K562 (cell line): ENCODE data around the gene ZNF8. TPM values are rescaled to one million over a fixed set of nuclear protein-coding genes. Genes with fewer than 3 reads are reported as not detected.

Source experiments
- ARID4B ChIP-seq: sonication (generic); formaldehyde crosslinking; IDR thresholded peaks from 2 replicates; pipeline ENCODE4 v1.8.0; 2022; ENCODE audit warnings: mild to moderate bottlenecking, missing genetic modification reagents
- DNMT1 ChIP-seq: fragments of 450-650 bp; IDR thresholded peaks from 2 replicates; pipeline ENCODE4 v1.6.1; 2016; ENCODE audit warnings: antibody characterized with exemption, mild to moderate bottlenecking
- E2F3 ChIP-seq: fragments of 250-450 bp; sonication (Bioruptor Pico); IDR thresholded peaks from 2 replicates; pipeline ENCODE4 v1.4.0; 2020; ENCODE audit warnings: mild to moderate bottlenecking
- HOMEZ ChIP-seq: fragments of 250-450 bp; sonication (Bioruptor Pico); IDR thresholded peaks from 2 replicates; pipeline ENCODE4 v1.4.0; 2020; ENCODE audit warnings: mild to moderate bottlenecking, moderate library complexity
- ZBTB7A ChIP-seq: IDR thresholded peaks from 2 replicates; pipeline ENCODE4 v1.6.1; 2011; ENCODE audit warnings: low read depth, mild to moderate bottlenecking, low read length, moderate library complexity, borderline replicate concordance; ENCODE audit not compliant: control insufficient read depth
- ZFP1 ChIP-seq: fragments of 450-650 bp; formaldehyde crosslinking; IDR thresholded peaks from 2 replicates; pipeline ENCODE4 v1.4.0; 2020; ENCODE audit warnings: mild to moderate bottlenecking, mixed read lengths
- ZNF217 ChIP-seq: sonication (generic); formaldehyde crosslinking; IDR thresholded peaks from 2 replicates; pipeline ENCODE4 v1.8.0; 2022; ENCODE audit warnings: mild to moderate bottlenecking, missing genetic modification reagents
- polyA plus RNA-seq, 8 experiments: library from polyadenylated mRNA; depleted of rRNA in 4 of 8; stranded (reverse) in 5 of 8; unstranded in 3 of 8; fragments of >200 nt; fragmentation: Nextera tagmentation in 2 of 8; fragmentation: Illumina TruSeq in 1 of 8; extraction: Ambion mirVana in 2 of 8; extraction: Trizol in 1 of 8; gene quantifications; 2 replicates each; pipeline versions ENCODE4 v1.2.1 to v1.2.3, GENCODE V29; 2011 to 2014; ENCODE audit warnings: inconsistent platforms in 1 of 8, missing spikeins in 1 of 8
- total RNA-seq, 7 experiments: library from RNA; depleted of rRNA in 6 of 7; stranded (reverse); fragments of >200 nt in 6 of 7; fragmentation: Illumina TruSeq in 2 of 7; extraction: Trizol in 2 of 7; gene quantifications; 2 replicates each; pipeline versions ENCODE4 v1.2.1 to v1.2.3, GENCODE V29; 2011 to 2021; ENCODE audit warnings: low replicate concordance in 1 of 7
- TF ChIP-seq, protein P1 (sequence below), 2 experiments: fragments of 450-650 bp in 1 of 2; IDR thresholded peaks; 2 replicates each; pipeline ENCODE4 v1.6.1; 2011 to 2017; ENCODE audit warnings: low read depth in 2 of 2, antibody characterized with exemption in 1 of 2, borderline replicate concordance in 1 of 2, low read length in 1 of 2, mild to moderate bottlenecking in 1 of 2, mixed read lengths in 1 of 2; ENCODE audit not compliant: control insufficient read depth in 1 of 2
- TF ChIP-seq, protein P2 (sequence below): sonication (generic); formaldehyde crosslinking; IDR thresholded peaks from 2 replicates; pipeline ENCODE4 v1.9.0; 2022; ENCODE audit warnings: mild to moderate bottlenecking, missing genetic modification reagents
- TF ChIP-seq, protein P3 (sequence below): fragments of 250-450 bp; sonication (Bioruptor Pico); IDR thresholded peaks from 2 replicates; pipeline ENCODE4 v1.8.0; 2021; ENCODE audit warnings: mild to moderate bottlenecking, moderate library complexity

The ZNF8 gene
- total and polyA plus RNA-seq, 9 of the 15 experiments (the other 6 are each of a cell fraction or from before 2014, with no cell fraction given), result 0.71 to 7.7 (median 4.7) TPM

DNA sequence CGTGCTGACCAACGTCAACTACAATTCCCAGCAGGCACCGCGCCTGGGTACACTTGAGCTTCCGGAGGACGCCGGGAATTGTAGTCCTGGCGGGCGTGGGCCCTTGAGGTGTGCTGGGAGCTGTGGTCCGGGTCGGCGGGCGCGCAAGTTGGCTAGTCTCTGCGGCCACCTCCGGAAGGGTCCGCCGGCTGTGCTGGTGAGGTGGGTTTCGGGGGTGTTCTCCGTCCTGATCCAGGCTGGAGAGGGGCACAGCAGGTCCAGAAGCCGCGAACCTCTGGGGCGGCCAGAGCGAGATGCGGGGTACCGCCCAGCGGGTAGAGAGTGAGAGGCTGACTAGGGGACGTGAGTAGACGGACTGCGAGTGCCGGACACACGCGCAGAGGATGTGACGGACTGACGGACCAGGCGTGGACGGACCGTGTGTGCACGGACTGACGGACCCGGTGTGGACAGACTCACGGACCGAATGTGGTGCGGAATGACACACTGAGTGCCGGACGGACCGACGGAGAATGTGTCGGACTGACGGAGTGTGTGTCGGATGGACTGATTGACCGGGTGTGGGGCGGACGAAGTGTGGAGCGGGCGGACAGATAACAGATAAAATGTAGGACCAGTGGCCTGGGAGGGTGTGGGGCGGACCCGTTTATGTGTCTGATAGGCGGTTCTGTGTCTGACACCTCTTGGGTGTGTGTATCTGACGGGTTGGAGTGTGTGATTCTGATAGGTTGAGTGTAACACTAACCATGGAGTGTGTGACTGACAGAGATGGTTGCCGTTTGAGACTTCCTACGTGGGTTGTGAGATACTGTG is 48.4 kb downstream of the ZNF8 start, which contains the start of gene ZSCAN22 (continued):
- TF ChIP-seq, protein P1, sequence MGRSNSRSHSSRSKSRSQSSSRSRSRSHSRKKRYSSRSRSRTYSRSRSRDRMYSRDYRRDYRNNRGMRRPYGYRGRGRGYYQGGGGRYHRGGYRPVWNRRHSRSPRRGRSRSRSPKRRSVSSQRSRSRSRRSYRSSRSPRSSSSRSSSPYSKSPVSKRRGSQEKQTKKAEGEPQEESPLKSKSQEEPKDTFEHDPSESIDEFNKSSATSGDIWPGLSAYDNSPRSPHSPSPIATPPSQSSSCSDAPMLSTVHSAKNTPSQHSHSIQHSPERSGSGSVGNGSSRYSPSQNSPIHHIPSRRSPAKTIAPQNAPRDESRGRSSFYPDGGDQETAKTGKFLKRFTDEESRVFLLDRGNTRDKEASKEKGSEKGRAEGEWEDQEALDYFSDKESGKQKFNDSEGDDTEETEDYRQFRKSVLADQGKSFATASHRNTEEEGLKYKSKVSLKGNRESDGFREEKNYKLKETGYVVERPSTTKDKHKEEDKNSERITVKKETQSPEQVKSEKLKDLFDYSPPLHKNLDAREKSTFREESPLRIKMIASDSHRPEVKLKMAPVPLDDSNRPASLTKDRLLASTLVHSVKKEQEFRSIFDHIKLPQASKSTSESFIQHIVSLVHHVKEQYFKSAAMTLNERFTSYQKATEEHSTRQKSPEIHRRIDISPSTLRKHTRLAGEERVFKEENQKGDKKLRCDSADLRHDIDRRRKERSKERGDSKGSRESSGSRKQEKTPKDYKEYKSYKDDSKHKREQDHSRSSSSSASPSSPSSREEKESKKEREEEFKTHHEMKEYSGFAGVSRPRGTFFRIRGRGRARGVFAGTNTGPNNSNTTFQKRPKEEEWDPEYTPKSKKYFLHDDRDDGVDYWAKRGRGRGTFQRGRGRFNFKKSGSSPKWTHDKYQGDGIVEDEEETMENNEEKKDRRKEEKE (IDR thresholded peaks at IDR 0.05; ENCODE audit: borderline replicate concordance in 1 of 2, control insufficient read depth in 1 of 2, low read depth in 2 of 2, low read length in 1 of 2), result peak in 1 of 2 experiments; percentile 96; a peak in 2 of 4 replicates
- TF ChIP-seq HOMEZ (CRISPR knock-in tag), result no peak
- TF ChIP-seq ARID4B (CRISPR knock-in tag), result peak; percentile 97
- no peak for TF ChIP-seq E2F3
- TF ChIP-seq ZFP1 (CRISPR knock-in tag), result no peak
- 0 out of 2 replicates have a peak, but pooled peaks have one; percentile 39 for TF ChIP-seq DNMT1
- peak; percentile 41; the same call in 1 of the 2 replicates for TF ChIP-seq ZBTB7A
- TF ChIP-seq, protein P2, sequence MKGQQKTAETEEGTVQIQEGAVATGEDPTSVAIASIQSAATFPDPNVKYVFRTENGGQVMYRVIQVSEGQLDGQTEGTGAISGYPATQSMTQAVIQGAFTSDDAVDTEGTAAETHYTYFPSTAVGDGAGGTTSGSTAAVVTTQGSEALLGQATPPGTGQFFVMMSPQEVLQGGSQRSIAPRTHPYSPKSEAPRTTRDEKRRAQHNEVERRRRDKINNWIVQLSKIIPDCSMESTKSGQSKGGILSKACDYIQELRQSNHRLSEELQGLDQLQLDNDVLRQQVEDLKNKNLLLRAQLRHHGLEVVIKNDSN, result no peak; the same call in 1 of the 2 replicates
- no peak for TF ChIP-seq ZNF217 (CRISPR knock-in tag)
- TF ChIP-seq, protein P3, sequence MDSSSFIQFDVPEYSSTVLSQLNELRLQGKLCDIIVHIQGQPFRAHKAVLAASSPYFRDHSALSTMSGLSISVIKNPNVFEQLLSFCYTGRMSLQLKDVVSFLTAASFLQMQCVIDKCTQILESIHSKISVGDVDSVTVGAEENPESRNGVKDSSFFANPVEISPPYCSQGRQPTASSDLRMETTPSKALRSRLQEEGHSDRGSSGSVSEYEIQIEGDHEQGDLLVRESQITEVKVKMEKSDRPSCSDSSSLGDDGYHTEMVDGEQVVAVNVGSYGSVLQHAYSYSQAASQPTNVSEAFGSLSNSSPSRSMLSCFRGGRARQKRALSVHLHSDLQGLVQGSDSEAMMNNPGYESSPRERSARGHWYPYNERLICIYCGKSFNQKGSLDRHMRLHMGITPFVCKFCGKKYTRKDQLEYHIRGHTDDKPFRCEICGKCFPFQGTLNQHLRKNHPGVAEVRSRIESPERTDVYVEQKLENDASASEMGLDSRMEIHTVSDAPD, result no peak
